K562 (cell line): Measurements from ENCODE around the gene ARHGAP42. TPM values are rescaled to one million over a fixed set of nuclear protein-coding genes. Genes with fewer than 3 reads are reported as not detected.
A peak's percentile ranks its signal among the peaks of the same experiment; 100 is the strongest.

Experiments
- ATF1 ChIP-seq, 2 experiments: fragments of 450-650 bp in 1 of 2; IDR thresholded peaks; 2 replicates each; pipeline ENCODE4 v1.6.1; 2016; ENCODE audit warnings: missing compliant biosample characterization in 1 of 2, missing genetic modification characterization in 1 of 2
- BCOR ChIP-seq: fragments of 450-650 bp; IDR thresholded peaks from 2 replicates; pipeline ENCODE4 v1.6.1; 2016
- C11orf30 ChIP-seq: fragments of 450-650 bp; IDR thresholded peaks from 2 replicates; pipeline ENCODE4 v1.6.1; 2016; ENCODE audit warnings: low read depth, mild to moderate bottlenecking
- CBFA2T2 ChIP-seq: fragments of 450-650 bp; conservative IDR thresholded peaks from 2 replicates; pipeline ENCODE4 v1.6.1; 2017; ENCODE audit warnings: mild to moderate bottlenecking
- KLF1 ChIP-seq: fragments of 450-650 bp; IDR thresholded peaks from 2 replicates; pipeline ENCODE4 v1.6.1; 2016; ENCODE audit warnings: missing genetic modification characterization, missing compliant biosample characterization
- MAX ChIP-seq: sonication (generic); formaldehyde crosslinking; IDR thresholded peaks from 2 replicates; pipeline ENCODE4 v1.9.0; 2022; ENCODE audit warnings: mild to moderate bottlenecking, missing genetic modification reagents
- NCOR1 ChIP-seq: fragments of 450-650 bp; IDR thresholded peaks from 2 replicates; pipeline ENCODE4 v1.6.1; 2016; ENCODE audit warnings: mild to moderate bottlenecking, moderate library complexity
- NFE2 ChIP-seq: IDR thresholded peaks from 2 replicates; pipeline ENCODE4 v1.6.1; 2014; ENCODE audit warnings: antibody characterized with exemption, low read depth
- POLR2AphosphoS5 ChIP-seq: IDR thresholded peaks from 2 replicates; pipeline ENCODE4 v1.6.1; 2011; ENCODE audit warnings: mild to moderate bottlenecking, low read depth, low read length, moderate library complexity; ENCODE audit not compliant: control insufficient read depth, insufficient read depth
- POU5F1 ChIP-seq: fragments of 150-350 bp; IDR thresholded peaks from 2 replicates; pipeline ENCODE4 v1.6.1; 2014; ENCODE audit warnings: borderline replicate concordance, low read length, low read depth, mild to moderate bottlenecking; ENCODE audit not compliant: partially characterized antibody
- SMARCA4 ChIP-seq: fragments of 450-650 bp; IDR thresholded peaks from 2 replicates; pipeline ENCODE4 v1.6.1; 2016
- TOE1 ChIP-seq, 2 experiments: fragments of 450-650 bp in 1 of 2; sonication (generic) in 1 of 2; formaldehyde crosslinking in 1 of 2; IDR thresholded peaks; 2 replicates each; pipeline versions ENCODE4 v1.7.1 to v1.8.0; 2016 to 2022; ENCODE audit warnings: borderline replicate concordance in 2 of 2, mild to moderate bottlenecking in 2 of 2, antibody characterized with exemption in 1 of 2, inconsistent platforms in 1 of 2, low read depth in 1 of 2, missing genetic modification reagents in 1 of 2, moderate library complexity in 1 of 2
- USF2 ChIP-seq: sonication (generic); formaldehyde crosslinking; IDR thresholded peaks from 2 replicates; pipeline ENCODE4 v1.5.0; 2020; ENCODE audit warnings: missing genetic modification reagents
- ZNF354B ChIP-seq: fragments of 250-450 bp; sonication (Bioruptor Pico); IDR thresholded peaks from 2 replicates; pipeline ENCODE4 v1.4.0; 2020
- ZNF449 ChIP-seq: fragments of 250-450 bp; sonication (Bioruptor Pico); IDR thresholded peaks from 2 replicates; pipeline ENCODE4 v1.8.0; 2022; ENCODE audit warnings: moderate library complexity, mild to moderate bottlenecking, inconsistent platforms
- ZNF79 ChIP-seq: fragments of 250-450 bp; sonication (Bioruptor Pico); IDR thresholded peaks from 2 replicates; pipeline ENCODE4 v1.4.0; 2020; ENCODE audit warnings: low read depth, mild to moderate bottlenecking, moderate library complexity
- polyA plus RNA-seq, 8 experiments: library from polyadenylated mRNA; depleted of rRNA in 4 of 8; stranded (reverse) in 5 of 8; unstranded in 3 of 8; fragments of >200 nt; fragmentation: Nextera tagmentation in 2 of 8; fragmentation: Illumina TruSeq in 1 of 8; extraction: Ambion mirVana in 2 of 8; extraction: Trizol in 1 of 8; gene quantifications; 2 replicates each; pipeline versions ENCODE4 v1.2.1 to v1.2.3, GENCODE V29; 2011 to 2014; ENCODE audit warnings: inconsistent platforms in 1 of 8, missing spikeins in 1 of 8
- total RNA-seq, 7 experiments: library from RNA; depleted of rRNA in 6 of 7; stranded (reverse); fragments of >200 nt in 6 of 7; fragmentation: Illumina TruSeq in 2 of 7; extraction: Trizol in 2 of 7; gene quantifications; 2 replicates each; pipeline versions ENCODE4 v1.2.1 to v1.2.3, GENCODE V29; 2011 to 2021; ENCODE audit warnings: low replicate concordance in 1 of 7
- TF ChIP-seq, protein P1 (sequence below): fragments of 450-650 bp; IDR thresholded peaks from 2 replicates; pipeline ENCODE4 v1.6.1; 2017; ENCODE audit warnings: antibody characterized with exemption, mild to moderate bottlenecking
- TF ChIP-seq, protein P2 (sequence below): fragments of 450-650 bp; IDR thresholded peaks from 2 replicates; pipeline ENCODE4 v1.6.1; 2016; ENCODE audit warnings: low read depth, mild to moderate bottlenecking, moderate library complexity
- TF ChIP-seq, protein P3 (sequence below): sonication (generic); formaldehyde crosslinking; IDR thresholded peaks from 2 replicates; pipeline ENCODE4 v1.8.1; 2023; ENCODE audit warnings: mild to moderate bottlenecking, missing genetic modification reagents

The ARHGAP42 gene
- total and polyA plus RNA-seq, 9 of the 15 experiments (the other 6 are each of a cell fraction or from before 2014, with no cell fraction given): 0.95 to 6.1 (median 2.4) TPM

GRCh38 chr11:100861212-100861611, 174.1 kb downstream of the ARHGAP42 start (continued):
- TF ChIP-seq, protein P1, sequence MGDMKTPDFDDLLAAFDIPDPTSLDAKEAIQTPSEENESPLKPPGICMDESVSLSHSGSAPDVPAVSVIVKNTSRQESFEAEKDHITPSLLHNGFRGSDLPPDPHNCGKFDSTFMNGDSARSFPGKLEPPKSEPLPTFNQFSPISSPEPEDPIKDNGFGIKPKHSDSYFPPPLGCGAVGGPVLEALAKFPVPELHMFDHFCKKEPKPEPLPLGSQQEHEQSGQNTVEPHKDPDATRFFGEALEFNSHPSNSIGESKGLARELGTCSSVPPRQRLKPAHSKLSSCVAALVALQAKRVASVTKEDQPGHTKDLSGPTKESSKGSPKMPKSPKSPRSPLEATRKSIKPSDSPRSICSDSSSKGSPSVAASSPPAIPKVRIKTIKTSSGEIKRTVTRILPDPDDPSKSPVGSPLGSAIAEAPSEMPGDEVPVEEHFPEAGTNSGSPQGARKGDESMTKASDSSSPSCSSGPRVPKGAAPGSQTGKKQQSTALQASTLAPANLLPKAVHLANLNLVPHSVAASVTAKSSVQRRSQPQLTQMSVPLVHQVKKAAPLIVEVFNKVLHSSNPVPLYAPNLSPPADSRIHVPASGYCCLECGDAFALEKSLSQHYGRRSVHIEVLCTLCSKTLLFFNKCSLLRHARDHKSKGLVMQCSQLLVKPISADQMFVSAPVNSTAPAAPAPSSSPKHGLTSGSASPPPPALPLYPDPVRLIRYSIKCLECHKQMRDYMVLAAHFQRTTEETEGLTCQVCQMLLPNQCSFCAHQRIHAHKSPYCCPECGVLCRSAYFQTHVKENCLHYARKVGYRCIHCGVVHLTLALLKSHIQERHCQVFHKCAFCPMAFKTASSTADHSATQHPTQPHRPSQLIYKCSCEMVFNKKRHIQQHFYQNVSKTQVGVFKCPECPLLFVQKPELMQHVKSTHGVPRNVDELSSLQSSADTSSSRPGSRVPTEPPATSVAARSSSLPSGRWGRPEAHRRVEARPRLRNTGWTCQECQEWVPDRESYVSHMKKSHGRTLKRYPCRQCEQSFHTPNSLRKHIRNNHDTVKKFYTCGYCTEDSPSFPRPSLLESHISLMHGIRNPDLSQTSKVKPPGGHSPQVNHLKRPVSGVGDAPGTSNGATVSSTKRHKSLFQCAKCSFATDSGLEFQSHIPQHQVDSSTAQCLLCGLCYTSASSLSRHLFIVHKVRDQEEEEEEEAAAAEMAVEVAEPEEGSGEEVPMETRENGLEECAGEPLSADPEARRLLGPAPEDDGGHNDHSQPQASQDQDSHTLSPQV: 0 out of 2 replicates have a peak, but pooled peaks have one; percentile 19
- TF ChIP-seq BCOR (no peak), MAX (CRISPR knock-in tag) (no peak), CBFA2T2 (peak; percentile 24; the same call in 1 of the 2 replicates), ZNF449 (no peak), ZNF354B (no peak), USF2 (CRISPR knock-in tag) (peak; percentile 39; the same call in 1 of the 2 replicates), ATF1 (CRISPR knock-in tag; IDR thresholded peaks at IDR 0.05) (no peak), ATF1 (tag; IDR thresholded peaks at IDR 0.05) (no peak), C11orf30 (no peak), NFE2 (peak; percentile 26; the same call in 1 of the 2 replicates), ZNF79 (CRISPR knock-in tag) (no peak), NCOR1 (no peak), POU5F1 (no peak), TOE1 (IDR thresholded peaks at IDR 0.05; ENCODE audit: borderline replicate concordance) (no peak), TOE1 (CRISPR knock-in tag; IDR thresholded peaks at IDR 0.05; ENCODE audit: borderline replicate concordance, low read depth) (no peak), SMARCA4 (0 out of 2 replicates have a peak, but pooled peaks have one; percentile 27), KLF1 (tag) (no peak), POLR2AphosphoS5 (no peak)
- TF ChIP-seq, protein P2, sequence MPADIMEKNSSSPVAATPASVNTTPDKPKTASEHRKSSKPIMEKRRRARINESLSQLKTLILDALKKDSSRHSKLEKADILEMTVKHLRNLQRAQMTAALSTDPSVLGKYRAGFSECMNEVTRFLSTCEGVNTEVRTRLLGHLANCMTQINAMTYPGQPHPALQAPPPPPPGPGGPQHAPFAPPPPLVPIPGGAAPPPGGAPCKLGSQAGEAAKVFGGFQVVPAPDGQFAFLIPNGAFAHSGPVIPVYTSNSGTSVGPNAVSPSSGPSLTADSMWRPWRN: no peak
- TF ChIP-seq, protein P3, sequence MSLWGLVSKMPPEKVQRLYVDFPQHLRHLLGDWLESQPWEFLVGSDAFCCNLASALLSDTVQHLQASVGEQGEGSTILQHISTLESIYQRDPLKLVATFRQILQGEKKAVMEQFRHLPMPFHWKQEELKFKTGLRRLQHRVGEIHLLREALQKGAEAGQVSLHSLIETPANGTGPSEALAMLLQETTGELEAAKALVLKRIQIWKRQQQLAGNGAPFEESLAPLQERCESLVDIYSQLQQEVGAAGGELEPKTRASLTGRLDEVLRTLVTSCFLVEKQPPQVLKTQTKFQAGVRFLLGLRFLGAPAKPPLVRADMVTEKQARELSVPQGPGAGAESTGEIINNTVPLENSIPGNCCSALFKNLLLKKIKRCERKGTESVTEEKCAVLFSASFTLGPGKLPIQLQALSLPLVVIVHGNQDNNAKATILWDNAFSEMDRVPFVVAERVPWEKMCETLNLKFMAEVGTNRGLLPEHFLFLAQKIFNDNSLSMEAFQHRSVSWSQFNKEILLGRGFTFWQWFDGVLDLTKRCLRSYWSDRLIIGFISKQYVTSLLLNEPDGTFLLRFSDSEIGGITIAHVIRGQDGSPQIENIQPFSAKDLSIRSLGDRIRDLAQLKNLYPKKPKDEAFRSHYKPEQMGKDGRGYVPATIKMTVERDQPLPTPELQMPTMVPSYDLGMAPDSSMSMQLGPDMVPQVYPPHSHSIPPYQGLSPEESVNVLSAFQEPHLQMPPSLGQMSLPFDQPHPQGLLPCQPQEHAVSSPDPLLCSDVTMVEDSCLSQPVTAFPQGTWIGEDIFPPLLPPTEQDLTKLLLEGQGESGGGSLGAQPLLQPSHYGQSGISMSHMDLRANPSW (CRISPR knock-in tag): no peak
